ENCODE measurements around the gene ISG15. TPM values are rescaled to one million over a fixed set of nuclear protein-coding genes. Genes with fewer than 3 reads are reported as not detected.

Gene ISG15
- total RNA-seq = 92.3 and 112 TPM in 2 replicates

DNA sequence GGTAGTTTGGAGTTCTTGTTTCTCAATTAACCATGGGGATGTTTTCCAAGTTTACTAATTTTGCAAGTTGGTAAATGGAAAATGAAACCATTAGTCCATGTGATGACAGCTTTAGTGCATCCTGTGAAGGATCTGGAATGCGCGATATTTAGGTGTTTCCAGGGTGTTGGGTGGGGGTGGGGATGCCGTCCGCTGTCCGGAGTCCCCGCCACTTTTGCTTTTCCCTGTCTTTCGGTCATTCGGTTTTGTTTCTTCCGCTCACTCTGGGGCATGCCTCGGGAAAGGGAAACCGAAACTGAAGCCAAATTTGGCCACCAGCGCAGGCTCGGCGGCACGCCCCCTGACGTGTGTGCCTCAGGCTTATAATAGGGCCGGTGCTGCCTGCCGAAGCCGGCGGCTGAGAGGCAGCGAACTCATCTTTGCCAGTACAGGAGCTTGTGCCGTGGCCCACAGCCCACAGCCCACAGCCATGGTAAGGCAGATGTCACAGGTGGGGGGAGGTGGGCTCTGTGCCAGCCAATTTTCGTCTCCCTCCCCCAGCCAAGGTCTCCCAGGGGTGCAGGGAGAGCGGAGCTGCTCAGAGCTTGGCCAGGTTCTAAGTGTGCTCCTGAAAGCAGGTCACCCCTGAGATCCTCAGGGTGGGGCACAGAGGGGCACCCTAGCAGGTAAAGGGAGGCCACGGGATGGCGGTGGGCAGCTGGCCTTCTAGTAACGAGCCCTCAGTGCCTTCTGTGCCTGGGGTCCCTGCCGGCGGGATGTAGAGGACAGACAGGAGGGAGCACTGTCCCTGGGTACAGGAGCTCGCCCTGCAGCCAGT is at the start of gene ISG15:
Gene ISG15 (plus strand): TSS at position 393 of the 817 bp plus-strand sequence. CDS start 77 bp downstream, at position 470.
- peak; percentile 84 to 89 for DNase-seq (ENCODE audit: low read depth in 2 of 2)

DNA sequence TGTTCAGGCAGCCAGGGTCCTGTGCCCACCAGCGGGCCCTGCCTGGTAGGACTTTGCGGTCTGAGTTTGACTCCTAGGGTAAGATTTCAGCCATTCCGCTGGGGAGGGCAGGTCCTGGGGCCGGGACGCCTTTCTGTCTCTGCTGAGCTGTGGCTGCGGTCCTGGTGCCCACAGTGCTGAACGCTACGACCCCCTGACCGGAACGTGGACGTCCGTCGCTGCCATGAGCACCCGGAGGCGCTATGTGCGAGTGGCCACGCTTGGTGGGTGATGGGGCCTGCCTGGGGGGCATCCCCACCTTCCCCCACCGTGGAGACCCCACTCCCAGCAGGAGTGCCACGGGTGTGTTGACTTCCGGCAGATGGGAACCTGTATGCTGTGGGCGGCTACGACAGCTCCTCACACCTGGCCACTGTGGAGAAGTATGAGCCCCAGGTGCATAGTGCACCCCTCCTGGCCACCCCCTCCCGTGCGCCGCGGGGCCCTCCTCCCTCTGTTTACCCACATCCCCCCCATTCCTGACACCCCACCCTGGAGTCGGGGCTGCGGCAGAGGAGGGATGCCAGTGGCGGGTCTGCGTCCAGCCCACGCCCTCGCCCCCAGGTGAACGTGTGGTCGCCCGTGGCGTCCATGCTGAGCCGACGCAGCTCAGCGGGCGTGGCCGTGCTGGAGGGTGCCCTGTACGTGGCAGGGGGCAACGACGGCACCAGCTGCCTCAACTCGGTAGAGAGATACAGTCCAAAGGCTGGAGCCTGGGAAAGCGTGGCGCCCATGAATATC is 49.4 kb upstream of the ISG15 start:
- DNase-seq (ENCODE audit: low read depth in 2 of 2) = no peak

DNA sequence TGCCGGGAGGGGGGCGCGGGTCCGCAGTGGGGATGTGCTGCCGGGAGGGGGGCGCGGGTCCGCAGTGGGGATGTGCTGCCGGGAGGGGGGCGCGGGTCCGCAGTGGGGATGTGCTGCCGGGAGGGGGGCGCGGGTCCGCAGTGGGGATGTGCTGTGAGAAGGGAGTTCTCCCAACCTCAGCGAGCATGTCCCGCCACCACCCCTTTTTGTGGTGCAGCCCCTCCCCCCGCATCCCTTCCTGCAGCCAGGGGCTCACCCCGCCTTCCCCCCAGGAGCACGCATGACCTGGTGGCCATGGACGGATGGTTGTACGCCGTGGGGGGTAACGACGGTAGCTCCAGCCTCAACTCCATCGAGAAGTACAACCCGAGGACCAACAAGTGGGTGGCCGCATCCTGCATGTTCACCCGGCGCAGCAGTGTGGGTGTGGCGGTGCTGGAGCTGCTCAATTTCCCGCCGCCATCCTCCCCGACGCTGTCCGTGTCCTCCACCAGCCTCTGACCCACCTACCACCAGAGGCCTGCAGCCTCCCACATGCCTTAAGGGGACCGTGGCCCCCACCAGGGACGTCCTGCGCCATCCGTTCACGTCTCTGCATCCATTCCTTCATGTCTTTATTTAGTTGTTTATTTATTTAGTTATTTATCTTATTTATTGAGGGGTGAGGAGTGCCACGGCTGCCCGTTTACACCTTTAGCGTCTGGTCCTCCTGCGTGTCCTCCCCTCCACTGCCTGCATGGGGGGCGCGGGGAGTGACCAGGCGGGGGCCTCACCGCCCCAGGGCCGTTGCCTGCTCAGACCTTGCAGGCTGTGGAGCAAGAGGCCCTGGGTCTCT is 48.4 kb upstream of the ISG15 start:
- DNase-seq (ENCODE audit: low read depth in 2 of 2) = no peak

DNA sequence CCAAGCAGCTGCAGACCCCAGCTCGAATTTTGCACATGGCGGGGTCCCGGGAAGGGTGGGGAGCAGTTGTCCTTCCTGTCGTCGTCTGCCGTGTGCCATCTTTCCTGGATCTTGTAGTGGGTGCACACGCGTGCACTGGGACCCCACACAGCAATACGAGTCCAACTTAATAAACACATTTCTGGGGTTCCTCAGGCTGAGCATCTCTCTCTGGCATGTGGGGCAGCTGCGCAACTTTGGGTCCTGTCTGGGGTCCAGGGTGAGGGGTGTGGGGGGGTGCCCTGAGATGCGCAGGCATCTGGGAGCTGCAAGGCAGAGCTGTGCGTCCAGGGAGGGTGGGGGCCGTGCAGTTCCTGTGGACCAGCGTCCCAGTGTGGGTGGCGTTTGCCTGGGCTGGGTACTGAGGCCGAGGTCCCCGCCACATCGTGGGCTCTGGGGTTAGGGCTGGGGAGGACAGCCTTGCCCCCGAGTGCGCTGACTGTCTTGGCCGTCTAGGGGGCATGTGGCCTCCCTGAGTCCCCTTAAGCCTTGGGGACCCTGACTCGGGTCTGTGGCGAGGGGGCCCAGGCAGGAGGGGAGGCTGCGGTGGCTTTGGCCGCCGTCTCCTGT is 47.7 kb upstream of the ISG15 start:
- no peak for DNase-seq (ENCODE audit: low read depth in 2 of 2)

DNA sequence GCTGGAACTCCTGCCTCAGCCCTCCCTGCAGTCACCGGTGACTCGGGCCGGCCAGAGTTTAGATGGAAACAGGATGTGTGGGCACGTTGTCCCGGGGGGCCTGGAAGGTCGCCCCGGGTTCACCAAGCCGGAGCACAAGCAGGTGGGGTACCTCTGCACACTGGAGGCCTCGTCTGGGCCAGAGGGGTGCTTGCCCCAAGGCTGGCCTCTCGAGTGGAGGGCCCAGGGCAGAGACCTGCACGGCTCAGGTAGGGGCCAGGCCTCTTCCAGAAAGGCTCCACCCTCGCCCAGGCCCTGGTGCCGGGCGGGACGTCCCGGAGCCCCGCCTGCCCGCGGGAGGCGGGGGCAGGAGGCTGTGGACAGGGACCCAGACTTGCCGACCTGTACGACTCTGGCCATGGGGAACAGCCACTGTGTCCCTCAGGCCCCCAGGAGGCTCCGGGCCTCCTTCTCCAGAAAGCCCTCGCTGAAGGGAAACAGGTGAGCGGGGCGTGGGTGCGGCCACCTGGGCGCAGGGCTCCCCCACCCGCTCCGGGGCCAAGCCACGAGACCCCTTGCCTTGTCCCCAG is 47.1 kb upstream of the ISG15 start, which contains the start of gene PLEKHN1:
Gene PLEKHN1 (plus strand): TSS at position 348 of the 569 bp plus-strand sequence. CDS start 50 bp downstream, at position 398.
- peak in 1 of 2 donors; percentile 47 for DNase-seq (ENCODE audit: low read depth in 2 of 2)

DNA sequence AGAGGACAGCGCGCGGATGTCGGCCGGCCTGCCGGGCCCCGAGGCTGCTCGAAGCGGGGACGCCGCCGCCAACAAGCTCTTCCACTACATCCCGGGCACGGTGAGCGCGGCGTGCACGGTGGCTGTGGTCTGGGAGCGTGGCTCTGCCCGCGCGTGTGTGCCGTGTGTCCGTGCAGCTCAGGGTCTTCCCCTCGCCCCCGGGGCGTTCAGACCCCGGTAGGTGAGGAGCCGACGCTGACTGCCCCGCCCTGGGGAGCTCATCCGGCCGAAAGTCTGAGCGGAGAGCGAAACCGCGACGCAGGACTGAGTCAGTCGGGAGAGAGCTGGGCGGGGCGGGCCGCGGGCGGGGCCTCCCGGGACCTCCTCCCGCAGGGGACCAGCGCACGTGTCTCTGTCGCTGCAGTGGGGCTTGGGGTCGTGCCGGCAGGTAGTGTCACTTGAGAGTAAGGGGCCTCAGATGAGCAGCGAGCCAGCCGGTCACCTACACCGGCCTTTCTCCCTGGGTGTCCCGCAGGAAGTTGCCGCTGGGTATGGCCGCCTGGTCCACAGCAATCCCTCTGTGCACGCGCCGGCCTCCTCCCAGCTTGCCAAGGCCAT is 46.5 kb upstream of the ISG15 start:
- DNase-seq (ENCODE audit: low read depth in 2 of 2) = peak in 1 of 2 donors; percentile 57

DNA sequence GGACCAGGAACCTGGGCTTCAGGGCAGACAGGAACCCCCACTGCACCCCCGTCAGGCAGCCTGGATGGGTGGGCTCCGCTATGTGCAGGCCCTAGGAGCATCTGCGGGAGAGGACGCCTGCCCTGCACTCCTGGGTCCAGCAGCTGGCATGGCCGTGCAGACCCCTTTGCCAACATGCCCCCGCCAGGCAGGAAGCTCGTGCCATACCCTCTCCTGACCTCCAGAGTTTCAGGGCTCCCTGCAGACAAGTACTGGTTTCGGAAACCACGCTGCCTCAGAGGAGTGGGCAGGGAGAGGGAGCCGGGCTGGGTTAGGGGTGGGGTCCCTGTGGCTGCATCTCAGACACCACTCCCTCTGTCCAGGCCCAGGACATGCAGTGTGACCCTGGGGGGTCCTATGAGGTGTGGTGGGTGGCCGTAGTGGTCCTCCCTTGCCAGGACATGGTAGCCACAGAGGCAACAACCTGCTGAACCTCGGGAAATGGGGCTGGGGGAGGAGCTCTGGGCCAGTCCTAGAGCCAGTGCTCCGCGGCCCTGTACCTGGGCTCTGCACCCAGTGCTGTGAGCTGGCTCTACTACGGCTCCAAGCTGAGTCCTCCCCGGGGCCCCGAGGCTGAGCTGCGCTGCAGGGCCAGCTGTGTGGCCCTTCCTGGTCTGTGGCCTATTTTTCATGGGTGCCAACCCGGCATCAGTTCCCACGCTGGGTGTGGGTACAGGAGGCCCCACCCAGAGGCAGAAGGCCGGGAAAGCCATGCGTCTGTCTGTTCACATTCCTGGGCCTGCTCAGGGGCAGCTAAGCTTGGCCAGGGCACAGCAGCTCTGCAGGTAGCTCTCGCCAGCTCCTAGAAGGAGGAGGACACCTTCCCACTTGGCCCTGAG is 45.6 kb upstream of the ISG15 start:
- DNase-seq (ENCODE audit: low read depth in 2 of 2) = no peak

DNA sequence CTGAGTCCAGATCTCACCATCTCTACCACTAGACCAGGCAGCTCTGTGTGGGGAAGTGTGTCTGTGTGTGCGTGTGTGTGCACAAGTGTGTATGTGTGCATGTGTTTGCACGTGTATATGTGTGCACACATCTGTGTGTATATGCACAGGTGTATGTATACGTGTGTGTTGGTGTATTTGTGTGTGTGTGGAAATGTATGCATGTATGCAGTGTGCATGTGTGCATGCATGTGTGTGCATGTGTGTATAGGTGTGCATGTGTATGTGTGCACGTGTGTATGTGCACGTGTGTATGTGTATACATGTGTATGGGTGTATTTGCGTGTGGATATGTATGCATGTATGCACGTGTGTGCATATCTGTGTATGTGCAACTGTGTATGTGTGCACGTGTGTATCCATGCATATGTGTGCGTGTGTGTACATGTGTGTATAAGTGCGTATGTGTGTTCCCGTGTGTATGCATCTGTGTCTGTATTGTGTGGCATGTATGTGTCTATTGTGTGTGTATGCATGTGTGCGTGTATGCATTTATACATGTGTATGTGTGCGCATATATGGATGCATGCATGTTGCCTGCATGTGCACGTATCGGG is 43.9 kb upstream of the ISG15 start:
- DNase-seq (ENCODE audit: low read depth in 2 of 2) = no peak

DNA sequence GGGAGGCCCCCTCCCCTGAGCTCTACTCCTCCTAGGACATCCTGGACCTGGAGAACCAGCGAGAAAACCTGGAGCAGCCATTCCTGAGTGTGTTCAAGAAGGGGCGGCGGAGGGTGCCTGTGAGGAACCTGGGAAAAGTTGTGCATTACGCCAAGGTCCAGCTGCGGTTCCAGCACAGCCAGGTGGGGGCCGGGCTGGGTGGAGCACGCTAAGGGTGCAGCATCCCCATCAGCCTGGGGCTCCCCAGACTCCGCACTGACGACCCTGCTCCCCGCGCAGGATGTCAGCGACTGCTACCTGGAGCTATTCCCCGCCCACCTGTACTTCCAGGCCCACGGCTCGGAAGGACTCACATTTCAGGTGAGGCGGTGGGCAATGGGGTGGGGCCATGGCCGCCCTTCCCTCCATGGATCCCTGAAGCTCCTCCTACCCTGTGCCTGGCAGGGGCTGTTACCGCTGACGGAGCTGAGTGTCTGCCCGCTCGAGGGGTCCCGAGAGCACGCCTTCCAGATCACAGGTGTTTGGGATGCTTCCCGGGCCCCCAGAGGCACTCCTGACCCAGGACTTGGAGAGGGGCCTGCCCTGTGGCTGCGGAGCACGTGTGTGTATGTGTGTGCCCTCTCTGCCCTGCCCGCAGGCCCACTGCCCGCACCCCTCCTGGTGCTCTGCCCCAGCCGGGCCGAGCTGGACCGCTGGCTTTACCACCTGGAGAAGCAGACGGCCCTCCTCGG is 42.9 kb upstream of the ISG15 start:
- no peak for DNase-seq (ENCODE audit: low read depth in 2 of 2)

DNA sequence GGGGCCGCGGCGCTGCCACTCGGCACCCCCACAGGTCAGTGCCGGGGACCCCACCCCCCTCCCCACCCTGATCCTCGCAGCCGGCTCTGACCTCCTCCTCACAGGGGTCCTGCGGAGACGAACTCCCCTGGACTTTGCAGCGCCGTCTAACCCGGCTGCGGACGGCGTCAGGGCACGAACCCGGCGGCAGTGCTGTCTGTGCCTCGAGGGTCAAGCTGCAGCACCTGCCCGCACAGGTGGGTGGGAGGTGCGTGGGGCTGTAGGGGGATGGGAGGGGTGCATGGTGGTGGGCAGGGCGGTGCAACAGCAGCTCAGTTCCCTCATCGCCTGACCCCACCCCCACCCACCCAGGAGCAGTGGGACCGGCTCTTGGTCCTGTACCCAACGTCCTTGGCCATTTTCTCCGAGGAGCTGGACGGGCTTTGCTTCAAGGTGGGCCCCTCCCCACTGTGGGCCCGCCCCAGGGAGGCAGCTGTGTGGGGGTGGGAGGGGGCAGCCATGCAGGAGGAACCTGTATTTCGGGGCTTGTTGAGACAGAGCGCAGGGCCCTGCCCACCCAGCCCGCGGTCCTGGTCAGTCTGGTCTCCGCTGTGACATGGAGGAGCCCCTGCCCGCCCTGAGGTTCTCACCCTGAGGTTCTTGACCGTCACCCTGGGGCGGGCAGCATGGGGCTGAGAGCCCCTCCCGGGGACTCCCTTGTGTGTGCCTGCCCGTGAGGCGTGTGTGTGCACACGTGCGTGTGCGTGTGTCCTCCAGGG is 42.1 kb upstream of the ISG15 start:
- DNase-seq (ENCODE audit: low read depth in 2 of 2) = no peak

DNA sequence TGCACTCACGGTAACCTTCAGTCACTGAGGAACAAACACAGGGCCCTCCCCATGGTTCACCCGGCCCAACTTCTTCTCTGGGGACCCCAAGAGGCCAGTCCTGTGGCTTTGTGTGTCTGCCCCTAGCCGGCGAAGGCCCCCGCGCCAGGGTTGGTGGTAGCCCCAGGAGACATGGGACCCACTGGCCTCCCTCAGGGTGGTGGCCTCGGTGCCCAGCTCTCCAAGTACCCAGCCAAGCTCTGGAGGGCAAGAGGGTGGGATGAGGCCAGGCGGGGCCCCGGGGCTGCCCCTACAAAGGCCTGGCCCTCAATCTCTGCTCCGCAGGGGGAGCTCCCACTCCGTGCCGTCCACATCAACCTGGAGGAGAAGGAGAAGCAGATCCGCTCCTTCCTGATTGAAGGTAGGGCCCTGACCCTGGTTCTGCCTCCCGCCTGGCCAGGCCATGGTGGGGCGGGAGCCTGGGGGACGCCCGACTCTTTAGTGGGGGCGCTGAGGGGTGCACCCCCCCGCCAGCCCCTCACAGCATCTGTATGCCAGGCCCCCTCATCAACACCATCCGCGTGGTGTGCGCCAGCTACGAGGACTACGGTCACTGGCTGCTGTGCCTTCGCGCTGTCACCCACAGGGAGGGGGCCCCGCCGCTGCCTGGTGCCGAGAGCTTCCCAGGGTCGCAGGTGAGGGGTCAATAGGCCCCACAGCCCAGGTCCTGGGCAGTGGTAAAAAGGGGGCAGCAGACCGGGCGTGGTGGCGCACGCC is 41.4 kb upstream of the ISG15 start:
- DNase-seq (ENCODE audit: low read depth in 2 of 2) = no peak

DNA sequence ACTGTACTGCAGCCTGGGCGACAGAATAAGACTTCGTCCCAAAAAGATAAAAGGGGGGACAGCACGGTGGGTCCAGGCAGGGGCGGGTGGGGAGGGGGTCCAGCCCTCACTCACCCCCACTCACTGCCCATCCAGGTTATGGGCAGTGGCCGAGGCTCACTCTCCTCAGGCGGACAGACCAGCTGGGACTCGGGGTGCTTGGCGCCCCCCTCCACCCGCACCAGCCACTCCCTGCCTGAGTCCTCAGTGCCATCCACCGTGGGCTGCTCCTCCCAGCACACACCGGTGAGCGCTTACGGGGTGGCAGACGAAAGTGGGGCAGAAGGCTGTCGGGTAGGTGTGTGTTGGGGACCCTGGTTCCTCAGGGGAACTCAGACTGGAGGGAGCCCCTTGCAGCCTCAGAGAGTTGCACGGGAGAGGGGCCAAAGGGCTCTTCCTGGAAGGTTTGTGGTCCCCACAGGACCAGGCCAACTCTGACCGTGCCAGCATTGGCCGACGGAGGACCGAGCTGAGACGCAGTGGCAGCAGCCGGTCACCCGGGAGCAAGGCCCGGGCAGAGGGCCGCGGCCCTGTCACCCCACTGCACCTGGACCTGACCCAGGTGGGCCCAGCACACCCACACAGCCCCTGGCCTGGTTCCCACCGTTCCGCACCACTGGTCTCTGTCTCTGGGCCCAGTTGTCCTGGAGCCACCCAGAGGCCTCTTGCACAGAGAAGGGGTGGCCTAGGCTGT is 40.4 kb upstream of the ISG15 start:
- no peak for DNase-seq (ENCODE audit: low read depth in 2 of 2)

DNA sequence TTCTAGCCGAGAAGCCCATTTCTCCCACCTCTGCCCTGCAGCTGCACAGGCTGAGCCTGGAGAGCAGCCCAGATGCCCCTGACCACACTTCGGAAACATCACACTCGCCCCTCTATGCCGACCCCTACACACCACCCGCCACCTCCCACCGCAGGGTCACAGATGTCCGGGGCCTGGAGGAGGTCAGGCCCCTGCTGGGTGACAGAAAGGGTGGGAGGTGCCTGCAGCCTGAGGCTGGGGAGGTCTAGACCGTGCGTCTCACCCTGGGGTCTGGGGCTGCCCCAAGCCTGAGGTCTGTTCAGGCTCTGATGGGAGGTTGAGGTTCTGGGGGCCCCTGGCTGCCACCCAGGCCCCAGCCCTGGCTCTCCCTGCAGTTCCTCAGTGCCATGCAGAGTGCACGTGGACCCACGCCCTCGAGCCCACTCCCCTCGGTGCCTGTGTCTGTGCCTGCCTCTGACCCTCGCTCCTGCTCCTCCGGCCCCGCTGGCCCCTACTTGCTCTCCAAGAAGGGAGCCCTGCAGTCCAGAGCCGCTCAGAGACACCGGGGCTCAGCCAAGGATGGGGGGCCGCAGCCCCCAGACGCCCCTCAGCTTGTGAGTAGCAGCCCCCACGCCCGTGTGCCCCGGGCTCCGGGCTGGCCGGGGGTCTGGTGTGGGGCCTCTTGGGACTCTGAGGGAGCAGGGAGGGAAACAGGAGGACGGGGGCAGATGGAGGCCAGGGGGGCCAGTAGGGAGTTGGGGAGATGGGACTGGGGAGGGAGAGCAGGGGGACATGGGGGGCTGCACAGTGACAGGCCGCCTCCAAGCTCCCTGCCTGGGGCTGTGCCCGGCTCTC is 39.6 kb upstream of the ISG15 start:
- no peak for DNase-seq (ENCODE audit: low read depth in 2 of 2)

DNA sequence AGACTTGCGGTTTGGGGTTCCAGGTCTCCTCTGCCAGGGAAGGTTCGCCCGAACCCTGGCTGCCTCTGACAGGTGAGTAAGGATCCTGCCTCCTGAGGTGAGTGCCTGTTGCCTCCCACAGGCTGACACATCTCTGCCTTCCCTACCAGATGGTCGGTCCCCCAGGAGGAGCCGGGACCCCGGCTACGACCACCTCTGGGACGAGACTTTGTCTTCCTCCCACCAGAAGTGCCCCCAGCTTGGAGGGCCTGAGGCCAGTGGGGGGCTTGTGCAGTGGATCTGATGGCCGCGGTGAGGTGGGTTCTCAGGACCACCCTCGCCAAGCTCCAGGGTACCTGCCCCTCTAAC is 39.0 kb upstream of the ISG15 start:
- DNase-seq (ENCODE audit: low read depth in 2 of 2) = no peak

DNA sequence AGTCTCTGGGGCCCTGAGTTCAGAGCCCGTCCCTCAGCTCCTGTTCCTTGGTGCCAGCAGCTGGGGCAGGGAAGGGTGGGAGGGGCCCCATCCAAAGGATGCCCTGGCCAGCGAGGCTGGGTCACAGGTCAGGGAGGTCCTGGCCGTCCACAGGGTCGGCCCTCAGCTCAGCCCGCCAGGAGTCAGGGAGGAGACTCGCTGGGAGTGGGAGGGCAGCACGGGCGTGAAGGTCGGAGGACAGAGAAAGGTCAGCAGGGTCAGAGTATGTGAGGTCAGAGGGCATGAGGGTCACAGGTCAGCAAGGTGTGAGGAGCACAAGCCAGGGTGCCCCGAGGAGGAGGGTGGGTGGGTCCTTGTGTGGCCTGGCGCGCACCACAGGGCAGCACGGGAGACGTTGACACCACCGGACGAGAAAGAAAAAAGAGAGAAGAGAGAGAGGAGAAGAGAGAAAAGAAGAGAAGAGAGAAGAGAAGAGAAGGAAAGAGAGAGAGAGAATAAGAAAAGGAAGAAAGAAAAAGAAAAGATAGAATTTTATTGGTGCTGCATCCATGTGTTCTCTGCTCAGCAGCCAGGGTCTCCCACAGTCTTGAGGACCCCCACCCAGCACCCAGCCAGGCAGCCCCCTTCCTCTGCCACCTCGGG is 38.5 kb upstream of the ISG15 start:
- no peak for DNase-seq (ENCODE audit: low read depth in 2 of 2)
